Trophoblast cell (in vitro differentiated cells and primary cell): ENCODE results near the gene SPRN.
"Not testable (repeated sequence)": the region's sequence is repeated elsewhere in the genome, so short reads cannot be mapped to it uniquely, and the experiment has no call there.

Source experiments
- DNase-seq, 2 donors: peaks; one replicate each; pipeline ENCODE4 v3.0.0-alpha.2; 2016
- H2AFZ ChIP-seq: 2 replicates; pipeline ENCODE4 v1.6.1; 2013; ENCODE audit warnings: low read length, moderate library complexity, mild to moderate bottlenecking; ENCODE audit not compliant: insufficient read depth, poor library complexity
- H2AK5ac ChIP-seq: 2 replicates; pipeline ENCODE4 v1.6.1; 2013; ENCODE audit warnings: mild to moderate bottlenecking, low read length
- H2BK120ac ChIP-seq: 2 replicates; pipeline ENCODE4 v1.6.1; 2013; ENCODE audit warnings: low read length, mild to moderate bottlenecking, moderate library complexity; ENCODE audit not compliant: insufficient read depth, poor library complexity
- H2BK12ac ChIP-seq: 2 replicates; pipeline ENCODE4 v1.6.1; 2013; ENCODE audit warnings: mild to moderate bottlenecking, low read length, moderate library complexity
- H2BK5ac ChIP-seq: 2 replicates; pipeline ENCODE4 v1.6.1; 2013; ENCODE audit warnings: low read length, low read depth, moderate library complexity, mild to moderate bottlenecking; ENCODE audit not compliant: poor library complexity
- H3K14ac ChIP-seq: 2 replicates; pipeline ENCODE4 v1.6.1; 2013; ENCODE audit warnings: mild to moderate bottlenecking, low read length
- H3K18ac ChIP-seq: 2 replicates; pipeline ENCODE4 v1.6.1; 2013; ENCODE audit warnings: mild to moderate bottlenecking, low read length
- H3K23ac ChIP-seq: 2 replicates; pipeline ENCODE4 v1.6.1; 2013; ENCODE audit warnings: low read length
- H3K27ac ChIP-seq: 2 replicates; pipeline ENCODE4 v1.5.1; 2013; ENCODE audit warnings: low read depth, mild to moderate bottlenecking, inconsistent platforms, low read length, moderate library complexity
- H3K27me3 ChIP-seq: 2 replicates; pipeline ENCODE4 v1.6.1; 2013; ENCODE audit warnings: inconsistent platforms, mild to moderate bottlenecking, low read length, moderate library complexity; ENCODE audit not compliant: insufficient read depth
- H3K36me3 ChIP-seq, 2 experiments: 1 replicate in 1 of 2; 2 replicates in 1 of 2; pipeline ENCODE4 v1.6.1; 2013; ENCODE audit warnings: low read length in 2 of 2, mild to moderate bottlenecking in 2 of 2, moderate library complexity in 1 of 2; ENCODE audit not compliant: insufficient read depth in 2 of 2, control insufficient read depth in 1 of 2
- H3K4ac ChIP-seq: 2 replicates; pipeline ENCODE4 v1.6.1; 2013; ENCODE audit warnings: low read depth, mild to moderate bottlenecking, low read length, moderate library complexity
- H3K4me1 ChIP-seq, 2 experiments: 1 replicate in 1 of 2; 2 replicates in 1 of 2; pipeline ENCODE4 v1.6.1; 2013; ENCODE audit warnings: low read length in 2 of 2, mild to moderate bottlenecking in 2 of 2, moderate library complexity in 1 of 2; ENCODE audit not compliant: insufficient read depth in 2 of 2, control insufficient read depth in 1 of 2
- H3K4me2 ChIP-seq: 2 replicates; pipeline ENCODE4 v1.6.1; 2013; ENCODE audit warnings: inconsistent platforms, mild to moderate bottlenecking, low read length, moderate library complexity
- H3K4me3 ChIP-seq: 2 replicates; pipeline ENCODE4 v1.5.1; 2013; ENCODE audit warnings: mild to moderate bottlenecking, low read depth, low read length, inconsistent platforms
- H3K79me1 ChIP-seq: one replicate; pipeline ENCODE4 v1.6.1; 2013; ENCODE audit warnings: low read length
- H3K79me2 ChIP-seq: 2 replicates; pipeline ENCODE4 v1.6.1; 2013; ENCODE audit warnings: low read length, mild to moderate bottlenecking; ENCODE audit not compliant: control insufficient read depth, insufficient read depth, poor library complexity
- H3K9ac ChIP-seq: 2 replicates; pipeline ENCODE4 v1.6.1; 2013; ENCODE audit warnings: mild to moderate bottlenecking, low read length
- H3K9me3 ChIP-seq: 2 replicates; pipeline ENCODE4 v1.6.1; 2013; ENCODE audit warnings: low read depth, mild to moderate bottlenecking, control low read depth, inconsistent platforms, low read length; ENCODE audit not compliant: insufficient read depth
- H4K12ac ChIP-seq: 2 replicates; pipeline ENCODE4 v1.6.1; 2013; ENCODE audit warnings: low read depth, mild to moderate bottlenecking, low read length, moderate library complexity
- H4K8ac ChIP-seq: 2 replicates; pipeline ENCODE4 v1.6.1; 2013; ENCODE audit warnings: low read depth, mild to moderate bottlenecking, low read length, moderate library complexity
- H4K91ac ChIP-seq: one replicate; pipeline ENCODE4 v1.6.1; 2013; ENCODE audit warnings: low read depth, mild to moderate bottlenecking, low read length, moderate library complexity
- WGBS: extraction: QIAGEN DNeasy Blood & Tissue Kit; methylation state at CpG from one replicate; pipeline ENCODE4 v1.1.7; 2013; ENCODE audit warnings: missing lambda C conversion rate; ENCODE audit not compliant: insufficient read length, insufficient coverage; ENCODE audit errors: extremely low coverage; 5-methylcytosine and 5-hydroxymethylcytosine counted together

Gene SPRN

GRCh38 chr10:133438711-133439273, 14.4 kb upstream of the SPRN start:
- no peak overlapping the region for H3K4me2 ChIP-seq
- no peak overlapping the region for H4K12ac ChIP-seq
- H3K4ac ChIP-seq, result no peak overlapping the region
- no peak overlapping the region for H3K9ac ChIP-seq
- H3K4me3 ChIP-seq, result no peak overlapping the region
- no peak overlapping the region for H4K8ac ChIP-seq
- H3K9me3 ChIP-seq, result peaks cover 47% of the 10 kb centered on the region
- no peak overlapping the region for H3K27ac ChIP-seq
- no peaks in the 10 kb centered on the region for H3K36me3 ChIP-seq
- no CpG with 5 or more reads among the region's 11 CpGs for WGBS
- H3K4me1 ChIP-seq, result no peaks in the 10 kb centered on the region
- no peaks in the 10 kb centered on the region for H3K79me1 ChIP-seq
- H3K79me2 ChIP-seq, result no peaks in the 10 kb centered on the region
- H3K14ac ChIP-seq, result no peak overlapping the region
- H3K23ac ChIP-seq, result no peak overlapping the region
- no peak overlapping the region for H4K91ac ChIP-seq
- peak in 1 of 2 donors; percentile 11 for DNase-seq
- no peak overlapping the region for H2BK120ac ChIP-seq
- H2AK5ac ChIP-seq, result no peak overlapping the region
- H3K27me3 ChIP-seq, result no peaks in the 10 kb centered on the region
- H3K18ac ChIP-seq, result no peak overlapping the region
- no peak overlapping the region for H2BK5ac ChIP-seq
- H2BK12ac ChIP-seq, result no peak overlapping the region
- no peak overlapping the region for H2AFZ ChIP-seq

DNA sequence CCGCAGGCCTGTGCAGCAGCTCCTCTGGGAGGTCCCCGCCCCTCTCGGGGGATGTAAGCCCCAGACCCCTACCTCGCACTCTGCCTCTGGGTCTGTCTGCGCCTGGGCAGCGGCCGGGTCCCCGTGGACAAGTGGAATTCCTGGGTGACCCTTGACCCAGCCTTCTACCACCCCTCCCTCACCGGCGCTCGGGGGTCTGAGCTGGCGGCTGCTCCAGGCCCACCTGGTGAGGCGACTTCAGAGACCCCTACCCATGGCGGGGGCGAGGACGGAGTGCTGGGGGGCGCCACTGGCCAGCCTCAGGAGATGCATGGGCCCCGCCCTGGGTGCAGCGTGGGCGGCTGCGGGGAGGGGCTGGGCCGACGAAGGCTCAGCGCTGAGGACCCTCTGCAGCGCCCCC, 8.4 kb upstream of the SPRN start:
- not testable (repeated sequence) for H3K27ac ChIP-seq, H2AFZ ChIP-seq, H3K4me3 ChIP-seq, H3K79me1 ChIP-seq, H4K8ac ChIP-seq, H3K23ac ChIP-seq, H3K18ac ChIP-seq, H3K4me1 ChIP-seq, H2BK12ac ChIP-seq, H4K91ac ChIP-seq, H3K27me3 ChIP-seq, H2AK5ac ChIP-seq, H3K14ac ChIP-seq, H2BK120ac ChIP-seq, H3K79me2 ChIP-seq, H3K9ac ChIP-seq, H2BK5ac ChIP-seq, H3K36me3 ChIP-seq, H3K4me2 ChIP-seq, H4K12ac ChIP-seq, DNase-seq, H3K4ac ChIP-seq, H3K9me3 ChIP-seq
- WGBS, result no CpG with 5 or more reads among the region's 25 CpGs

- not testable (repeated sequence) for H2BK12ac ChIP-seq, DNase-seq, H4K8ac ChIP-seq, H2AFZ ChIP-seq, H3K14ac ChIP-seq, H3K4me2 ChIP-seq, H3K18ac ChIP-seq, H2BK120ac ChIP-seq, H3K9ac ChIP-seq, H3K4me3 ChIP-seq, H3K9me3 ChIP-seq, H3K23ac ChIP-seq, H3K36me3 ChIP-seq, H2AK5ac ChIP-seq, H4K12ac ChIP-seq, H3K4ac ChIP-seq, H3K79me2 ChIP-seq, H4K91ac ChIP-seq, H3K27me3 ChIP-seq, H3K4me1 ChIP-seq, H2BK5ac ChIP-seq, H3K79me1 ChIP-seq, H3K27ac ChIP-seq
- no CpG with 5 or more reads among the region's 9 CpGs for WGBS
Measured at GRCh38 chr10:133431888-133432613, 7.6 kb upstream of the SPRN start.

DNA sequence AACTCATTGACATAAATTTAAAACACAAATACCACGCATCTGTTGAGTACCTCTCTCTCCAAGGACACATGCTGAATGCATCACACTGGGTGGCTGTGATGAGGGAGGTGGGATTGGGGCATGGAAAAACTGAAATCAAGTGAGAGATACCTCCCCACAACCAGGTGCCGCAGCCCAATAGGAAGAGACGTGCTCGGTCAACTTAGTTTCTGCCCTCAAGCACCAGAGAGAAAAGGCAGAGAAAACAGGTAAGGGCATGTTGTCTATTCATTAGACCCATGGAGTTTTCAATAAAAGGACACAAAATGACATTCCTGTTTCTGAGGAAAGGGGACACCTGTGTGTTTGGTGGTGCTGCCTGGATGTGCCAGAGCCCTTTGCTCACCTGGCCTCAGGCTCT, 5.1 kb upstream of the SPRN start:
- not testable (repeated sequence) for H3K27ac ChIP-seq, H4K91ac ChIP-seq, H3K4me1 ChIP-seq, H3K23ac ChIP-seq, H2AK5ac ChIP-seq, H2BK12ac ChIP-seq, H2BK5ac ChIP-seq, H3K4me3 ChIP-seq, H3K9me3 ChIP-seq, H3K4me2 ChIP-seq, H3K27me3 ChIP-seq, H3K18ac ChIP-seq, H3K36me3 ChIP-seq, H3K79me1 ChIP-seq, H4K12ac ChIP-seq, H2BK120ac ChIP-seq, H3K14ac ChIP-seq, H3K79me2 ChIP-seq, DNase-seq, H3K9ac ChIP-seq, H4K8ac ChIP-seq, H2AFZ ChIP-seq, H3K4ac ChIP-seq
- no CpG with 5 or more reads among the region's 4 CpGs for WGBS
